HG02588 (cell line): ENCODE data around the gene MIPEP.
A peak's percentile ranks its signal among the peaks of the same experiment; 100 is the strongest.

ENCODE experiments used
- ATAC-seq: cut with Tn5 transposase; IDR thresholded peaks from one replicate; pipeline ENCODE4 v1.9.1; 2021; ENCODE audit warnings: mild to moderate bottlenecking, moderate library complexity; ENCODE audit not compliant: unreplicated experiment

Gene MIPEP

GRCh38 chr13:23811366-23812062 lies 77.7 kb downstream of the MIPEP start:
- no peak for ATAC-seq

GRCh38 chr13:23810685-23811240 lies 78.4 kb downstream of the MIPEP start:
- ATAC-seq: no peak

GRCh38 chr13:23808803-23809202 lies 80.4 kb downstream of the MIPEP start:
- no peak for ATAC-seq

- peak; percentile 11 for ATAC-seq
These were observed 82.2 kb downstream of the MIPEP start for GRCh38 chr13:23806874-23807526.

GRCh38 chr13:23805821-23806220 lies 83.4 kb downstream of the MIPEP start:
- ATAC-seq: no peak

GRCh38 chr13:23805122-23805521 lies 84.1 kb downstream of the MIPEP start:
- no peak for ATAC-seq

- ATAC-seq: no peak
These were observed 85.0 kb downstream of the MIPEP start for GRCh38 chr13:23804166-23804565.

- no peak for ATAC-seq
These were observed 88.1 kb downstream of the MIPEP start for GRCh38 chr13:23801141-23801540.

- ATAC-seq: peak; percentile 86
These were observed 89.3 kb downstream of the MIPEP start for GRCh38 chr13:23799945-23800344.

- no peak for ATAC-seq
These were observed 91.8 kb downstream of the MIPEP start for GRCh38 chr13:23797276-23797903.

- ATAC-seq: no peak
These were observed 92.6 kb downstream of the MIPEP start for GRCh38 chr13:23796551-23796950.

- peak; percentile 46 for ATAC-seq
These were observed 94.7 kb downstream of the MIPEP start for GRCh38 chr13:23794267-23795161.

- no peak for ATAC-seq
These were observed 95.5 kb downstream of the MIPEP start for GRCh38 chr13:23793711-23794110.

- no peak for ATAC-seq
These were observed 96.5 kb downstream of the MIPEP start for GRCh38 chr13:23792680-23793079.

GRCh38 chr13:23790577-23791170 lies 98.5 kb downstream of the MIPEP start:
- no peak for ATAC-seq

- no peak for ATAC-seq
These were observed 99.4 kb downstream of the MIPEP start for GRCh38 chr13:23789576-23790346.

GRCh38 chr13:23788459-23788858 lies 100.7 kb downstream of the MIPEP start:
- no peak for ATAC-seq

GRCh38 chr13:23787464-23787863 lies 101.7 kb downstream of the MIPEP start:
- no peak for ATAC-seq

- ATAC-seq: no peak
These were observed 102.6 kb downstream of the MIPEP start for GRCh38 chr13:23786607-23787006.

- no peak for ATAC-seq
These were observed 110.3 kb downstream of the MIPEP start for GRCh38 chr13:23778879-23779278.
